ENCODE results near the gene IBSP.

DNA sequence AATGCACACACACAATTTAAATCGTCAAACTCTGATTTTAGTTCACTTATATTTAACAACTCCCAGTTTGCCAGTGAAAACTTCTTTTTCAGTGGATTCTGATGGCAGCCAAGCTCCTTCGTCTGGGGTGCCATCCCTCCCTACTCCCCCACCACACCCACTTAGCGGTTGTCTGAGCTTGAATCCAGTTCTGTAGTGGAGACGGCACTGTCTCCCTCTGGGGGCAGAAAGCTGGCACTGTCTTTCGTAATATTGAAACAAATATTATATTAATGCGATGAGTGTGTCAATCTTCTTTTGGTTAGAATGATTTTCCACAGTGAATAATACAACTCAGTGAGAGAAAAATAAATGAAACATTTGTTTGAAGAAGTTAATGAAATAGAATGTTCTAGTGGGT lies 38.9 kb downstream of the IBSP start:
- no peak for TF ChIP-seq GATA3 (IDR thresholded peaks at IDR 0.05; ENCODE audit: low read depth, low read length)
- TF ChIP-seq GATA2 (IDR thresholded peaks at IDR 0.05; ENCODE audit: low read depth, low read length) = no peak

All from SH-SY5Y (cell line).